GM20000 (cell line): ENCODE measurements around the gene SLC6A7.
A peak's percentile ranks its signal among the peaks of the same experiment; 100 is the strongest.

ENCODE experiments used
- DNase-seq: peaks from one replicate; pipeline ENCODE4 v3.0.0; 2012; ENCODE audit warnings: low spot score
- TF ChIP-seq, protein P1 (sequence below): IDR thresholded peaks from 2 replicates; pipeline ENCODE4 v1.5.1; 2012; ENCODE audit warnings: mild to moderate bottlenecking, control low read depth; ENCODE audit errors: extremely low read depth, missing control alignments

The SLC6A7 gene

DNA sequence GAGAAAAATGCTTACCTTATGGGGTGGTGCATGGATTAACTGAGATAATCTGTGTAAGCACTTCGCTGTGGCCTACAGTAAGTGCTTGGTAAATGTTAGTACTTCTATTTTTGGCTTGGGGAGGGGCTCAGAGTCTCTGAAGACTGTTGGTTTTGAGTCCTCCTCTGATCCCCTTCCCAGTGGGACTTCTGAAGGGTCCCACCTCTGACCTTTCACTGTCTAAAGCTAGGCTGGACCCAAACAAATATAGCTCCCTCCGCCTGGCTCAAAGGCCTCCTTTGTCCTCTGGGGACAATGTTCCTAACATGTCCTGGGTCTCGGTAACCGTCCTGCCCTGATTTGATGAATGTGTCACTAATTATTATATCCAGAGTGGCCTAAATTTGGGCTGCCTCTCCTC, 64.9 kb downstream of the SLC6A7 start:
- no peak for DNase-seq
- TF ChIP-seq, protein P1, sequence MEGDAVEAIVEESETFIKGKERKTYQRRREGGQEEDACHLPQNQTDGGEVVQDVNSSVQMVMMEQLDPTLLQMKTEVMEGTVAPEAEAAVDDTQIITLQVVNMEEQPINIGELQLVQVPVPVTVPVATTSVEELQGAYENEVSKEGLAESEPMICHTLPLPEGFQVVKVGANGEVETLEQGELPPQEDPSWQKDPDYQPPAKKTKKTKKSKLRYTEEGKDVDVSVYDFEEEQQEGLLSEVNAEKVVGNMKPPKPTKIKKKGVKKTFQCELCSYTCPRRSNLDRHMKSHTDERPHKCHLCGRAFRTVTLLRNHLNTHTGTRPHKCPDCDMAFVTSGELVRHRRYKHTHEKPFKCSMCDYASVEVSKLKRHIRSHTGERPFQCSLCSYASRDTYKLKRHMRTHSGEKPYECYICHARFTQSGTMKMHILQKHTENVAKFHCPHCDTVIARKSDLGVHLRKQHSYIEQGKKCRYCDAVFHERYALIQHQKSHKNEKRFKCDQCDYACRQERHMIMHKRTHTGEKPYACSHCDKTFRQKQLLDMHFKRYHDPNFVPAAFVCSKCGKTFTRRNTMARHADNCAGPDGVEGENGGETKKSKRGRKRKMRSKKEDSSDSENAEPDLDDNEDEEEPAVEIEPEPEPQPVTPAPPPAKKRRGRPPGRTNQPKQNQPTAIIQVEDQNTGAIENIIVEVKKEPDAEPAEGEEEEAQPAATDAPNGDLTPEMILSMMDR = no peak

DNA sequence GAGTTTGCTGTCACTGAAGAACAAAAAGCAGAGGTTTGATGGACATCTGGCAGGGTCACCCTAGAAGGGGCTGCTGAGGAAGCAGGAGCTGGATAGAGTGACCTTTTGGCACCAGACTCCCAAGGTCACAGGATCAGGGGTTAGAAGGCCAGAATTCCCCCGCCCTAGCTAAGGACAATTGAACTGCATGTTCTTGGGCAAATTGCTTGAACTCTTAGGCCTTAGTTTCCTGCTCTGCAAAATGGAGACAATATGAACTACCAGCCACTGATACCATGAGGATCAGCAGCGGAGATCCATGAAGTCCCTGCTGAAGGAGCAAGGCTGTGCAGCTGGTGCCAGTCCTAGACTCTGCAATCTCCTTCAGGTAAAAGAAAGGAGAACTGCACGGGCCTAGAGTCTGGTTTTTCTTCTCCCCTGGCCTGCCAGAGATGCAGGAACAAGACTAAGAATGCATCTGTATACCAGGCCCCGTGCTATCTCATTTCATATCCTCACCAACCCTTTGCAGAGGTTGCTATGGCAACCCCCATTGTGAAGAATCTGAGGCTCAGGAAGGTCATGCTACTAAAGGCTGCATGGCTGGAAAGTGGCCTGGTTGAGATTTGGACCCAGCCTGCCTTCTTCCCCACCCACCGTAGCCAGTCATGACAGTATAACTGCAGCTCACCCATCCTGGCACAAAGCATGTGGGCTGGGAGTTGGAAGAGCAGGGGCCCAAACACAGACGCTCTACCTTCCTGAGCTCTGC, 66.0 kb downstream of the SLC6A7 start:
- TF ChIP-seq, protein P1 = no peak
- no peak for DNase-seq

DNA sequence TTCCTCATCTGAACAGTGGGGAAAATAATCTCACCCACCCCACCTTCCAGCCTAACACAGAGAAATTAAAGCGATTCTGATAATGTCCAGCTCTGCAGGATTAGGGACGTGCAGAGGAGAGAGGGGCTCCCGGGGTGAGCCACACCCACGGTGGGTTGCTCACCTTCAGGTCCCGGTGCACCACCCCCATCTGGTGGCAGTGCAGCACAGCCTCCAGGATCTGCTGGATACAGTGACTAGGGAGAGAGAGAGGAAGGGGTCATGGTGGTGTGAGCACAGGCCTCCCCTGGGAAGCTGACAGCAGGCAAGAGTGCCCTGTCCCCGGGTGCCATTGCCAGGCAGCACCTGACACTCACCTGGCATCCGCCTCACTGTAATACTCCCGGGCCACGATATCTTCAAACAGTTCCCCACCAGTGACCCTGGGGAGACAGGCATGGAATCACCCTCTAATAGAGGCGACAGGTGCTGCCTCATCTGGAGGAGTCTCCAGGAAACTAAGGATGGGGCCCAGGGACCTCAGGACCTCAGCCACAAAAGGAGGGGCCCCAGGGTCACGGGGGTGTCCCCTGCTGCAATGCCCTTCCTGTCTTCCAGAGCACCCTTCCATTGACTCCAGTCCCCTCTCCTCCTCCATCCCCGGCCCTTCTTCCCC, 66.7 kb downstream of the SLC6A7 start:
- TF ChIP-seq, protein P1 = no peak
- DNase-seq = no peak

DNA sequence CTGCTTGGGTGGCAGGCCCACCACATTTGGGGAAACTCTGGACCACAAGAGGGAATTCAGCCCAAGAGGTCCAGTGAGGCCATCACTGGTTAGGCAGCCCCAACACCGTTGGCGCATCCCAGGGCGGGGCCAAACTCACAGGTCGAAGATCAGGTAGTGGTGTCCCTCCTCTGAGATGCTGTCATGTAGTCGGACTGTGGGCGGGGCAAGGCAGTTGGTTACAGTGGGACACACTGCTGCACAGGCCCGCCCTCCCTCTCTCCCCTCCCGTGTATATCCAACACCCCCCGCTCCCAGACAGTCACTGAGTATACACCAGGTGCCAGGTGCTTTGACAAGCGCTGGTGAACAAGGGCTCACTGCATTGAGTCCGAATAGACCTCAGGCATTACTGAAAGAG, 67.6 kb downstream of the SLC6A7 start:
- TF ChIP-seq, protein P1 = no peak

DNA sequence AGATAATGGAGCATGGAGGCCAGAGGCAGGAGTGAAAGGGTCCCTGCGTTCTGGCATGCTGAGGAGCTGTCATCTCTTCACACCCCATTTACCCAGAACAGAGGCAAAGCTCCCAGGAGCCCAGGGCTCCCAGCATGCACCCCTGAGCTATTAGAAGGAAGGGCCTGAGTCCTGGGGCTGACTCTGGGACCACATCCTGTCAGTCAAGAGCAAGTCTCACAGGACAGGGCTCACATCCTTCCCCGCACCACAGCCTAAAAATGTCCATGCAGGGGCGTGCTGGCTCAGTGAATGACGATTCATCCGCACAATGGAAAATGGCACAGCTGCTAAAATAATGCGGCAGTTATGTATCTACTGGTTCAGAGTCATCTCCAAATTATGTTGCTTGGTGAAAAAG, 68.3 kb downstream of the SLC6A7 start:
- DNase-seq = peak; percentile 40
- TF ChIP-seq, protein P1 = no peak

More for the DNA sequence above, 67.6 kb downstream of the SLC6A7 start:
- no peak for DNase-seq
